Mucosa of stomach (tissue), 1 donor: ENCODE data around the gene PDE11A.

Experiments
- H3K27me3 ChIP-seq: one replicate; pipeline ENCODE4 v1.7.0; 2013; ENCODE audit warnings: mild to moderate bottlenecking, low read length; ENCODE audit not compliant: control insufficient read depth, insufficient read depth
- H3K36me3 ChIP-seq: one replicate; pipeline ENCODE4 v1.7.0; 2013; ENCODE audit warnings: low read length; ENCODE audit not compliant: control insufficient read depth, insufficient read depth
- H3K4me1 ChIP-seq: one replicate; pipeline ENCODE4 v1.7.0; 2013; ENCODE audit warnings: mild to moderate bottlenecking, low read length; ENCODE audit not compliant: control insufficient read depth, insufficient read depth
- H3K4me3 ChIP-seq: one replicate; pipeline ENCODE4 v1.7.0; 2013; ENCODE audit warnings: low read length
- H3K9ac ChIP-seq: one replicate; pipeline ENCODE4 v1.7.0; 2013; ENCODE audit warnings: mild to moderate bottlenecking, low read length, moderate library complexity
- H3K9me3 ChIP-seq: one replicate; pipeline ENCODE4 v1.7.0; 2013; ENCODE audit warnings: mild to moderate bottlenecking, low read length, moderate library complexity; ENCODE audit not compliant: control insufficient read depth
- donor health status: Pancreatic carcinoma.

Gene PDE11A

DNA sequence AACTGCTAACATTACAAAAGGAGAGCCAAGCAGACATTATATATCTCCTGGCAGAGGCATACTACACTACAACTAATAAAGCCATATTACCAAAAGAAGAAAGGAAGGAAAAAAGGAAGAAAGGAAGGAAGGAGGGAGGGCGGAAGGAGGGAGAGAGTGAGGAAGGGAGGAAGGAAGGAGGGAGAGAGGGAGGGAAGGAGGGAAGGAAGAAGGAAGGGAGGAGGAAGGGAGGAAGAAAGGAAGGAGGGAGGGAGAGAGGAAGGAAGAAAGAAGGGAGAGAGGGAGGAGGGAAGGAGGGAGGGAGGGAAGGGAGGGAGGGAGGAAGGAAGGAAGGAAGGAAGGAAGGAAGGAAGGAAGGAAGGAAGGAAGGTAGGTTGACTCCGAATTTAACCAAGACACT, 133.4 kb downstream of the PDE11A start:
- Histone ChIP-seq H3K9me3 (no peaks in the 10 kb centered on the region), H3K9ac (no peak overlapping the region), H3K36me3 (no peaks in the 10 kb centered on the region), H3K27me3 (no peaks in the 10 kb centered on the region), H3K4me1 (no peaks in the 10 kb centered on the region), H3K4me3 (no peak overlapping the region)

DNA sequence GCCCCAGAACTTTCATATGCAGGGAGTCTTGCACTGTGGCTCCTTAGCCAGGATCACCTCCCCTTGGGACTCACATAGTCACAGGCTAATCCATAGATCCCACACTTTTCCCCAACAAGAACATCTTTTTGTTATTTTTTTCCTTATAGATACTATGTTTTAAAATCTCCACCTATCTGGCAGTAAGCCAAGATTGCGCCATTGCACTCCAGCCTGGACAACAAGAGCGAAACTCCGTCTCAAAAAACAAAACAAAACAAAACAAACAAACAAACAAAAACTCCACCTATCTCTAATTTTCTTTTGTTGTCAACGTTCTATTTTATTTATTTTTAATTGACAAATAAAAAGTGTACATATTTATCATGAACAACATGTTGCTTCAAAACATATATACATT, 141.7 kb downstream of the PDE11A start:
- Histone ChIP-seq H3K4me3 (no peak overlapping the region), H3K27me3 (no peaks in the 10 kb centered on the region), H3K9me3 (no peaks in the 10 kb centered on the region), H3K9ac (no peak overlapping the region), H3K36me3 (no peaks in the 10 kb centered on the region), H3K4me1 (no peaks in the 10 kb centered on the region)

DNA sequence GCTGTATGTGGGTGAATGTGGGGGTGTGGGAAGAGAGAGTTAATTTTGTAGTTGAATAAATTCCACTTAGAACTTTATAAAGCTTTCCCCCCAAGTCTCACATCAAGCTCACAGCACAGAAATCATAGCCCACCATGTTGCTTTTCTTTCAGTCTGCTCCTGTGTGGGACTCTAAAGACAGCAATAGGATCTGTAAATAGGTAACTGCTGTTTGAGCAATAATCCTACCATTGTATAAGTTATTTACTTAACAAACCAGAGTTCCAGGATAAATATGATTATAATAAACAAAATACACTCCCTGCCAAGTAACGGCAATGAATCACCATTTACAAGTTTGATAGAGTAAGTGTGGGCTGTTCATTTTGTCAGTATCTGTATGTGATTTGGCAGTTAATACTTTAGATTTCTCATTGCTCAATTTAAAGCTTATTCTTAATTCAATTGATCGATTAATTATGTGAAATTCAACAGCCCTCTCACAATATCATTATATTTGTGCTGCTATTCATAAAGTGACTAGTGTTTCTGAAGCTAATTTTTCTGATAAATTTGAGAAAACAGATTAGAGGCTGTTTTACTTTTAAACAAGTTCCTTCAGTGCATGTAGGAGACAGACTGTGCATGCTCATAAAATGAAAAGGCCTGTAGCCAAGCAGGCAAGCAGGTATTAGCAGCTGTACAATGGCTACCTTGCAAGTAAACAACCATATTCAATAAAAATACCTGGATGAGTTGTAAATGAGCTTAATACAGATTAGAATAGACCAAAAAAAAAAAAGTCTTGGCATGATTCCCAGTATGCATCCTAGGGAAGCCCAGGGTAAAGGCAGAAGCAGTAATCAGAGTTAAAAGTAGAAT, 142.7 kb downstream of the PDE11A start:
- H3K4me3 ChIP-seq, result no peak overlapping the region

DNA sequence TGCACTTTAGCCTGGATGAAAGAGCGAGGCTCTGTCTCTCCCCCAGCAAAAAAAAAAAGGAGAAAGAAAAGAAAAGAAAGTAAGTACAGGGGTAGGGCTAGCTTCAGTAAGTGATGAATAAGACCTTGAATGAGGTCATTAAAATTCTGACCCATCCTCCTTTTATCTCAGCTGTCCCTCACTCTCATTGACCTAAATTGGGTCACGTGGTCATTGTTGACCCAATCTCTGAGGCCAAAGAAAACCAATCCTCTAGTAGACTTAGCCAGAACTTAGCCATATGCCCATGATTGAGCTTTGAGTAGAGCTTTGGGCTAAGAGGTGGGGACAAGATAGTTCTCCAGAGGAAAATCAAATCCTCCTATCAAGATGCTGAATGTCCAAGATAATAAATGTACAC, 149.3 kb downstream of the PDE11A start:
- Histone ChIP-seq H3K9ac (no peak overlapping the region), H3K4me3 (no peak overlapping the region), H3K27me3 (no peaks in the 10 kb centered on the region), H3K36me3 (no peaks in the 10 kb centered on the region), H3K9me3 (no peaks in the 10 kb centered on the region), H3K4me1 (no peaks in the 10 kb centered on the region)

More for the DNA sequence above, 142.7 kb downstream of the PDE11A start:
- no peaks in the 10 kb centered on the region for H3K27me3 ChIP-seq
- H3K9me3 ChIP-seq, result no peaks in the 10 kb centered on the region
- H3K36me3 ChIP-seq, result no peaks in the 10 kb centered on the region
- no peaks in the 10 kb centered on the region for H3K4me1 ChIP-seq
- H3K9ac ChIP-seq, result no peak overlapping the region

DNA sequence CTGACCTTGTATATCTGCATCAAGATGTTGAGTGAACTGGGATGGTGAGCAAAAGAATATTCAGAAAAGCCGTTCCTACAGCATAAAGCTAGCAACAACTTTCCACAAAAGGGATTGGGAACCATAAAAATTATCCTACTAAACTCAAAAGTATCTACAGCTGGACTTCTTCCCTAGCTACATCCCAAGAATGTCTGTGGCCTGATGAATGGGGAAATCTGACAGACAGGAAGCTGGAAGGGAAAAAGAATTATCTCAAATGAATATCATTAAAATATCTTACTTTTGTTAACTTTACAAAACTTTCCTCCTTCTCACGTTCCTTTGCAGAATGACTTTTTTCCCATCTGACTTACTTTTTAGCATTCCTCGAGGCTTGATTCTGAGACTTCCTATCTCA, 150.9 kb downstream of the PDE11A start:
- no peaks in the 10 kb centered on the region for H3K27me3 ChIP-seq
- no peaks in the 10 kb centered on the region for H3K9me3 ChIP-seq
- no peak overlapping the region for H3K9ac ChIP-seq
- no peaks in the 10 kb centered on the region for H3K36me3 ChIP-seq
- no peaks in the 10 kb centered on the region for H3K4me1 ChIP-seq
- H3K4me3 ChIP-seq, result no peak overlapping the region

GRCh38 chr2:177917169-177917568, 155.4 kb downstream of the PDE11A start:
- Histone ChIP-seq H3K27me3 (no peaks in the 10 kb centered on the region), H3K4me1 (no peaks in the 10 kb centered on the region), H3K9me3 (no peaks in the 10 kb centered on the region), H3K4me3 (no peak overlapping the region), H3K9ac (no peak overlapping the region), H3K36me3 (no peaks in the 10 kb centered on the region)

DNA sequence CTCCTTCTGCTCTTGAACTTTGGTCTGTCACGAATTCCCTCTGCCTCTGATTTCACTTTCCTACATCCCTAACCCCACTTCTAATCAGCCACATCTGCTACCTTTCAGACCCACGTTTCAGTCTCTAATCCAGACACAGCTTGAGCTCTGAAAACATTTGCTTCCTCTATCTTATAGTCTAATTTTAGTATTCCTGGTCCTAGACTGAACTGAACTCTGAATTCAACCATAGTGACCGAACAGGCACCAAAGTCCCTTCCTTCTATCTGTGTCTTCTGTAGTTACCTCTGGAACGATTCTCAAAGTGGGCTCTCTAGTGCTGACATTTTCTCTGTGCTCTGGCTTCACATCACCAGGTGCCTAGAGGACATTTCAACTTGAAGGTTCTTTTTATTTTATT, 156.2 kb downstream of the PDE11A start:
- H3K9me3 ChIP-seq, result no peaks in the 10 kb centered on the region
- H3K4me1 ChIP-seq, result no peaks in the 10 kb centered on the region
- no peak overlapping the region for H3K9ac ChIP-seq
- no peaks in the 10 kb centered on the region for H3K27me3 ChIP-seq
- no peak overlapping the region for H3K4me3 ChIP-seq
- H3K36me3 ChIP-seq, result no peaks in the 10 kb centered on the region

DNA sequence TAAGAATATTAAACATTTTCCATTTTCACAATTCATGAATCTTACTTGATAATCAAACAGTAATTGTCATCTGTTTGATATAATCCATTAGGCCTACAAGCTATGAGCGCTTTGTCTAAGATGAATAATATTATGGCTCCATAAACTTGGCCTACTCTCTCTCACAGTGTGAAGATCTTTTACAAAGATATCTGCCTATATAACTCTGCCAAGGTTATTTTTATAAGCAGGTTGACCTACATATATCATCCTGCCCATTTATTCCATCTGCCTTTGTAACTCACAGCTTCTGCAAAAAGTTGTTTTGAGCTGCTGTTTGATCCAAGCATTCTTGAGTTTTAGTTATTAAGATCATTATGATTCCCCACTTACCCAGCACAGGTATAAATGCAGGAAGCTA, 158.3 kb downstream of the PDE11A start:
- Histone ChIP-seq H3K9me3 (no peaks in the 10 kb centered on the region), H3K27me3 (no peaks in the 10 kb centered on the region), H3K36me3 (no peaks in the 10 kb centered on the region), H3K4me3 (no peak overlapping the region), H3K9ac (no peak overlapping the region), H3K4me1 (no peaks in the 10 kb centered on the region)

DNA sequence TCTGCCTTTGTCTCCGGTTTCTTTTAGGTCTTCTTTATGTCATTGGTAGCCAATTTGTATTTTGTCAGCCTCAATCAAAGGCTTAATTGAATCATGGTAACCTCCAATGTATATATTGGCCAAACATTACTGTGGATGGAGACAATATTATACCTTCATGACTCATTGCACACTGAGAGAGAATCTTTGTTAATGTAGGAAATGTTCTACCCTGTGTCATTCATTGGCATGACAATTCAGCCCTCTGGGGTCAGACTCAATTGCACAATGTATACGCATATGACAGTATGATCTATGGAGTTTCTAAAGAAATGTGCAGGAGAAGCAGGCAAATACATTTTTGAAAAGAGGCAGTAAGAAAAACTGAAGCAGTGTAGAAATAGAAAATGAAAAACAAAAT, 162.6 kb downstream of the PDE11A start:
- Histone ChIP-seq H3K36me3 (no peaks in the 10 kb centered on the region), H3K9me3 (no peaks in the 10 kb centered on the region), H3K9ac (no peak overlapping the region), H3K27me3 (no peaks in the 10 kb centered on the region), H3K4me1 (no peaks in the 10 kb centered on the region), H3K4me3 (no peak overlapping the region)

DNA sequence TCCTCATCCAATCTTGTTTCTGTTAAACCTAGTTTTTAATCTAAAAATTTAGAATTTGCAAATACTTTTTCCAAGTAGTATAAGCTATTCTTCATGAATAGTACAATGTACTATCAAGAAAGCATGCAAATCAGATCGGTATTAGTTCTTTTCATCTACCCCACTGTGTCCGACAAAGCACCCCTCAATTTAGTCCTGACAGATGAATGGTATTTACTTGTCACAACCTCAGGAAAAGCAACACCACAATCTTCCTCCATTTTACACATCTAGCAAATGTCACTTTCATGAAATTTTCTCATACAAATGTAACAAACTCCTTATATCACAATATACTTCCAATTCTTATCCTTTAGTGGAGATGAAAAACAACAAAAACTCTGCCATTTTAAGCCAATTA, 163.8 kb downstream of the PDE11A start:
- Histone ChIP-seq H3K4me3 (no peak overlapping the region), H3K27me3 (no peaks in the 10 kb centered on the region), H3K9me3 (no peaks in the 10 kb centered on the region), H3K4me1 (no peaks in the 10 kb centered on the region), H3K36me3 (no peaks in the 10 kb centered on the region), H3K9ac (no peak overlapping the region)

DNA sequence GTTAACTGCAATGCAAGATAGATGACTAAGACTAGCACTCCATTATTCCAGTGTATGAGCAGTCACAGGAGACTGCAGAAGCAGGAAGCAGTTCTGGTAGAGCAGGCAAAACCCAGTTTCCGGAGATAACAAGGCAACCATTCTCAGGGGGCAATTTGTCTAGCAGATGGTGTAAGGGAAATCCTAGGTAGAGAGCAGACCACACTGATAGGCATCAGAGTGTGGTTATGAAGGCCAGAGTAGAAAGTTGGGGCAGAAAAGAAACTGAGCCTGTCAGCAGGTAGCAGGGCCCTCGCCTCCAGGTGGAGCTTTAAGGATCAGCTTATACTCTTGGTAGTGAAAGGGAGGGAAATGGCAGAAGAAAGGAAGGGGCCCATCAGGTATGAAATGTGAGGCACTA, 164.4 kb downstream of the PDE11A start:
- Histone ChIP-seq H3K9me3 (no peaks in the 10 kb centered on the region), H3K9ac (no peak overlapping the region), H3K36me3 (no peaks in the 10 kb centered on the region), H3K4me1 (peaks cover under 1% of the 10 kb centered on the region), H3K4me3 (no peak overlapping the region), H3K27me3 (no peaks in the 10 kb centered on the region)

- no peaks in the 10 kb centered on the region for H3K9me3 ChIP-seq
Measured at GRCh38 chr2:177906041-177906718, 166.4 kb downstream of the PDE11A start.

More at GRCh38 chr2:177906041-177906718, 166.4 kb downstream of the PDE11A start:
- no peak overlapping the region for H3K9ac ChIP-seq
- H3K4me3 ChIP-seq, result no peak overlapping the region
- no peaks in the 10 kb centered on the region for H3K36me3 ChIP-seq
- peaks cover 10% of the 10 kb centered on the region for H3K4me1 ChIP-seq
- H3K27me3 ChIP-seq, result no peaks in the 10 kb centered on the region
